Cerebellar nuclear complex (tissue), 1 donor: ENCODE measurements around the gene AMZ1.
A peak's percentile ranks its signal among the peaks of the same experiment; 100 is the strongest.

Experiments
- DNase-seq, 2 experiments: peaks; one replicate each; lab custom pipeline; 2025; lab: John Stamatoyannopoulos, UW

Gene AMZ1

DNA sequence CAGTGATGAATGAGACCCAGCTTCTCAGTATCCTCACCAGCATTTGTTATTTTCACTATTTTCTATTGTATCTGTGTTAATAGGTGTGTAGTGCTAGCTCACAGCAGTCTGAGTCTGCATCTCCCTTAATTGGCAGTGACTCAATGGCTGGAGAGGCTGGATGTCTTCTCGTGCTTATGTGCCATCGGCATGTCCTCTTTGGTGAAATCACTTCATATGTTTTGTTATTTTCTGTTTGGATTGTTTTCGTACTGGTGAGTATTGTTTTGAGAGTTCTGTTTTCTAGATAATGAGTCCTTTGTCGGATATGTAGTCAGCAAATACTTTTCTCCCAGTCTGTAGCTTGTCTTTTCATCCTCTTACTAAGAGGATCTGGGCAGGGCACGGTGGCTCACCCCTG lies 66.1 kb downstream of the AMZ1 start:
- DNase-seq: no peak

DNA sequence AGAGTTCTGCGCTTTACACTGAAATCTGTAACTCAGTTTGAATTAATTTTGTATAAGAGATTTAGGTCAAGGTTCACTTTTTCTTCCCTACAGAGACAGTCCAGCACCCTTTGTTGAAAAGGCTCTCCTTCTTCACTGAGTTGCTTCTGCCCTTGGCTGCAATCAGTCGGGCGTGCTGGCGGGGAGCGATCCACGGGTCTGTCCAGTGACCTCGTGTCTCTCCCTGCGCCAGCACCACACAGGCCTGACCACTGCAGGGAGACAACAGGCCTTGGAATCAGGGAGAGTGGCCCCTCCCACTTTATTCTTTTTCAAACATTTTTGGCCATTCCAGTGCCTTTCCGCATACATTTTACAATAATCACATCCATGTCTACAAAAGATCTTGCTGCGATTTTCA lies 66.9 kb downstream of the AMZ1 start:
- no peak for DNase-seq

DNA sequence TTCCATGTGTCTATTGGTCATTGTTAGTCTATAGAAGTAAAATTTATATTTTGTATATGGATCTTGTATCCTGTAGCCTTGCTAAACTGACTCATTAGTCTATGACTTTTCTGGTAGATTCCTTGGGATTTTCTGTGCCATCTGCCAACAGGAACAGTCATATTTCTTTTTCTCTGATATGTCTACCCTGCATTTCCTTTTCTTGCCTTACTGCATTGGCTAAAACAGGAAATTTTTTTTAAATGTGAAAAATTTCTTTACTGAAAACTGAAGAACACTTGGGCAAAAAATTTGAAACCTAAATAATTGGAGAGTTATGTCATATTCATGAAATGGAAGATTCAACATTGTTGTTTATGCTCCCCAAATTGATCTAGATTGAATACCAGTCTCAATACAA lies 67.5 kb downstream of the AMZ1 start:
- no peak for DNase-seq

DNA sequence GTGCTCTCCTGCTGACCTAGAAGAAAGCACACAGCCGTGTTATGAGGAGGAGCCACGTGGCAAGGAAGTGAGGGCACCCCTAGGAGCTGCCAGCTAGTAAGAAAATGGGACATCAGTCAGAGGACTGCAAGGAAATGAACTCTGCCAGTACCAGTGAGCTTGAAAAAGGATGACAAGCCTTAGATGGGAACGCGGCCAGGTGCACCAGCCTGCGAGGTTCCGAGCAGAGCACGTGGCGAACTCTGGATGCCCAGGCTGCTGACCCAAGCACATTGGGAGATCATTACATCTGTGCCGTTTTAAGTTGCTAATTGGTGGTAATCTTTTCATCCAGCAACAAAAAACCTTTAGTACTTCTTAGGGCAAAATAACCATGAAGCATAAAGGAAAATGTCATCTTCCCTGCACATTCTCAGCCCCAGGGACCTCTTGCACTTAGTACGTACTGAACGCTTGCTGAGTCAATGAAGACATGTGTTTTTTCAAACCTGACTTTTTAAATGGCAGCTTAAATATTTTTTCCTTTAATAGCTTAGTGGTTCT lies 69.4 kb downstream of the AMZ1 start:
- peak in 1 of 2 experiments; percentile 47 for DNase-seq

DNA sequence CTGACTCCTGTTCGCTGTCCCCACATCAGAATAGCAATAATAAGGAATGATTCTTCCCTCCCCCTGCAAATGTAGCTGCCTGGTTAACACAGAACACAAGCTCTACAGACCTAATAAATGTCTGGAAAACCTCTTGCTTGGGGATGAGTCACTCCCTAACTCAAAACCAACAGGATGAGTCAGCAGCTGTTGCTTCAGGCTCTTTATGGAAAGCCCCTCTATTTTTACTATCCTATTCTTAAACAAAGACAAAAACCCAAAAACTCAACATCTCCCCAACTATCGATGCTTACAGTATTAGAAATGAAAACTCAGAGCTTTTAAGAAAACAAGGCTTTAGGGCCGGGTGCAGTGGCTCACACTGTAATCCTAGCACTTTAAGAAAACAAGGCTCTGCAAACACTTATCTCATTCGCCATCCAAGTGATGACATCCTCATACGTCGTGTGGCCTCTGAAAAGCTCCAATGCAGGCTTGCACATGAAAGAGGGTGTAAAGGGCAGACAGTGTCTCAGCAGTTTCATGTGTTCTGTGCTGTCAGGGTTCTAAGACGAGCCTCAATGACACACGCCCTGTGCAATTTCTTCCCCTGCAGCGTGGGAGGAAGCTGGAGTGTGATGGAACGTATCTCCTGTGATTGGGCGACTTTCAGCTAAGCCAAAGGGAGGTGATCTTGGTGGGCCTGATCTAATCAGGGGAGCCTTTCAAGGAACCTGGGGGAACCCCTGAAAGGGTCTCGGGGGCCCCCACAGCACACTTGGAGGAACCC lies 70.1 kb downstream of the AMZ1 start:
- no peak for DNase-seq

DNA sequence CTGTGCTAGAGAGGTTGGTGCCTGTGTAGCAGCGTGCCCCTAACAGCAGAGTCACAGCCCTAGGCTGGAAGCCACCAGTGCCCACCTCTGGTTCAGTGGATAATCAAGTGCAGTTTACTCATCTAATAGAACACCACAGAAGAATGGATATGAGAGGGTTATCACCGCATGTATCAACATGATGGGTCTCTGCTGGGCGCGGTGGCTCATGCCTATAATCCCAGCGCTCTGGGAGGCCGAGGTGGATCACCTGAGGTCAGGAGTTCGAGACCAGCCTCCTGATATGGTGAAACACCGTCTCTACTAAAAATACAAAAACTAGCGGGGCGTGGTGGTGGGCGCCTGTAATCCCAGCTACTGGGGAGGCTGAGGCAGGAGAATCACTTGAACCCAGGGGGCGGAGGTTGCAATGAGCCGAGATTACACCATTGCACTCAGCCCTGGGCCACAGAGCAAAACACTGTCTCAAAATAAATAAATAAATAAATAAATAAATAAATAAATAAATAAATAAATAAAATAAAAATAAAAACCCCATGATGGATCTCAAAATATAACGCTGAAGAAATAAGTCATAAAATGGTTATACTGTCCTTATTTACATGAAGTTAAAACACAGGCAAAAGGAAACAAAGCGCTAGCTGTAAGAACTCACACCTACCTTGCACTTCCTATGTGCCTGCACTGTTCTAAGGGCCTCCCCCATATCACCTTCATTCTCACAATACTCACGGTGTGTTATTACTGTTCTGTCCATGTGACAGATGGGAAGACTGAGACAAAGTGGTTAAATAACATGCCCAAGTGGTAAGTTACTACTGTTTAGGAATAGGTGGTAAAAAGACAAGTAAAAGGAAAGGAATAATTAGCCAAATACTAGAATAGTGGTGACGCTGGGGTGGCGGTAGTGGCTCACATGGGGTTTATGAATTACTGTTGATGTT lies 70.9 kb downstream of the AMZ1 start:
- no peak for DNase-seq

DNA sequence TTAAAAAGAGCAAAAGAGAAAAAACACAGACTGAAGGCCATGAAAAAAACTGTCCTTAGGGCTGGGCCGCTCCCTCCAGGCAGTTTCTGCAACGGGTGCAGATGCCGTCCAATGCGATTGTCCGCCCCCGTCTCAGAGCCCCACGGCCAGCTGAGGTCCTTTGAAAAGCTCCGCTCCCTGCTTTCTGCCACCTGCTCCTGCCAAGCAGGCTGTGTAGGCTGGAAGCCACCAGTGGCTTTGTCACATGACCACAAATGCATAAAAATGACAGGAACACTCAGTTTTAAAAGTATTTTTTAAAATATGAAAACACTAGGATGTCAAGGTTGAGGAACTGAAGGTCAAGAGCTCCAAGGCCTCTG lies 71.7 kb downstream of the AMZ1 start:
- DNase-seq: no peak

DNA sequence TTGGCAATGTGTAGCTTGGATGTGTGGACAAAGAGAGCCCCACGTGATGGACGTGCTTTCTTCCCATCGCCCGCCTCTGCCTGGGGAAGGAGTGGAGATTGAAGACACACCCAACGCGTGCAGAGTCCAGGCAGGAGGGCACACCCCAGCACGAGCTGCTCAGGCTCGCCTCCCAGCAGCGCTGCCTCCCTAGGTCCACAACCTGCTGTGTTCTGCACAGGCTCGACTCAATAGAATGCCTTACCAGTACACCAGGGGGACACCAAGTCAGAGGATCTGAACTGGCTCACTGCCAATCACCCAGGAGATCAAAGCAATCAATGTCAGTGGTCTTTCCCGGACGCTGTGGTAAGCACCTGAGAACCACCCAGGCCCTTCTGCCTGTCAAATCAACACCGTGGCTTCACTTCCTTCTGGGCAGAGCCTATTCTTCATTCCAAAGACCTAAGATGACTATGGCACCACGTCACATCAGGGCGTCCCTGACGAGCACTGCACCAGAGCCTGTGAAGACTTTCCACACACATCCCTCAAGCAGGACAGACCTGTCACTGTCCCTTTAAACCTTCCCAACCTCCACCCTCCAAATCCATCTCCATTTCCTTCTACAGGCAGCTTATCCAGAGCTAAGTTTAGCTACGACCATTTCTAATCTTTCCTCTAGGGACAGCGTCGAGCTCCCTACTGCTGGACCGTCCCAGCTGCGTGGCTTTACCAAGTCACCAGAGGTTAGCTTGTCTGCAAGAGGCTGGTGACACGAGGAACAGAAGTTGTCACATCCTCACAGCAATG lies 72.3 kb downstream of the AMZ1 start:
- no peak for DNase-seq

DNA sequence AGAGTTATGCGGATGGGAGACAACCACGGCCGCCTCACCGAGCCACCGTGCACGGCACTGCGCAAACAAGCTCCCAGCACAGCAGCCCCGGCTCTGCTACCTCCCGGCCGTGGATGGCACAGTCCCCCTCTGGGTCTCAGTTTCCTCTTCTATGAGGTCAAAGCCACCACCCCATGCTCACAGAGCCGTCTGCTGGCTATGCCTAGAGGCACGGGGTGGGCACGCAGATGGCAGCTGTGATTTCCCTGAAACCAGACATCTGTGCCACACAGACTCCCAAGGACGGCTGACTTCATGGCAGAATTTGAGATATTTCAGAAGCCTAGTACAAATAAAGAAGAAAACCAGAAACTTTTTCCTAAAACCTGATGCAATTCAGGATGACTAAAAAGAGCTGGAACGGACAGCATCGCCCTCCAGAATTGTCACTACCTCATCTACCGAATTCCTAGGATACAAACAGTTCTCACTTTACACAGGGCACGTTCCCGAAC lies 73.2 kb downstream of the AMZ1 start:
- no peak for DNase-seq

DNA sequence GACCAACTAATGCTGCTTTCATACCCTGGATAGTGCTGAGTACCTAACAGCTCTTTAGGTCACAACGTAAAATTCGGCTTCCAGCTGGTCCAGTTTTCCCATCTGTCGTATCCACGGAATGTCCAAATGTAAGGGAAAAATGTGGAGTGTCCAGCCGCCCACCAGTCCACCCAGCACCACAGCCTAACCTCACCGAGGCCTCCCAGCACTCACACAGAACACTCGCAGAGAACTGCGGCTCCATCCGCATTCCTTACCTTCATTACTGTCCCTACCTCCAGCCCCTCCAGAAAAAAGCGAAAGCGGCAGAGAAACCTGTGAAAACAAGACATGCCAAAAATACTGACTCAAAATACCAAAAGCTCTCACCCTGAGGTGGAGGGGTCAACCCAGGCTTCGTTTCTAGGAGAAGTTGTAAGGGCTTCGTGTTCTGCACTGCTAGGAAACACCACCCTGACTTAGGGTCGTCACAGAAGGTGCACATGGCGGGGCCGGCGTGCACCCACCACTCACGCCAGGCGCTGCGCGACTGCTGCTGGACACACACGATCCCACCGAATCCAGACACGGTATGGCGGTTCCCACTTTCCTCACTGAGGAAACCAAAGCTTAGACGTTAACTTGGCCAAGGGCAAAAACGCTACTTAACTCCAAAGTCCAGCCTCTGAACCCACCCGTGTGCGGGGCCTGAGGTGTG lies 73.9 kb downstream of the AMZ1 start:
- no peak for DNase-seq

DNA sequence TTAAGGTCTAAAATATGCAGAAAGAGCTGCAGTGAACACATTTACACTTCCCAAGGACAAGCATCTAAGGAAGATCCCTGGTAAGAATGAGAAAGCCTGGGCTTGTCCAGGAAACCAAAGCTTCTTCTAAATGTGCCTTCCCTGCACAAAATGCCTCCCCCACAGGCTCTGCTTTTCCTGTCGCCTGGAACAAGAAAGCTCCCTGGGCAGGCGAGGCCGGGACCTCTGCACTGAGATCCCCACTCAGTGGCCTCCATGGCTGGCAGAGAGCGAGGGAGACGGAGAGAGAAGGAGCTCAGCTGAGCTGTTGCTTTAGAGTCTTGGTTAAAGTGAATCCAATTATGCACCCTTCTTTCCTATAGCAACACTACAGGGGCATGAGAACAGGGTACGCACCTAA lies 75.6 kb downstream of the AMZ1 start:
- no peak for DNase-seq

DNA sequence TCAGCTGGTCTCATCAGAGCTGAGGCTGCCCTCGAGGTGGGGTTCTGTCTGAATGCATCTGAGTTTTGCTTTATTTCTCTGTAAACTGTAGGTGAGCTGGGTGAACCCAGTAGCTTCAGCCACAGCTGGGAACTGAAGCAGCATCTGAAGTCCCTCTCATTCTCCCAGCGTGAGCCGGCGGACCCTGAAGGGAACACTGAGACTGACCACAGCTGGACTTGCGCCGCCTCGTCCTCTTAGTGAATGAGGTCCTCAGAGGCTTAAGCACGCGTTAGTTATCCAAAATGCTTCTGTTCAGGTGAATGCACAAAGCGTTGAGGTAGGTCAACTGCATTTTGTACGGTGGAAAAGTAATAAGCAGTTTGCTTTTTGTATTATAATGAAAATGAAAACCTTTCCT lies 76.6 kb downstream of the AMZ1 start:
- no peak for DNase-seq
